Testis (tissue), 3 donors: Measurements from ENCODE around the gene ADAMTS15. TPM values are rescaled to one million over a fixed set of nuclear protein-coding genes. Genes with fewer than 3 reads are reported as not detected.

ENCODE experiments used
- DNase-seq: peaks from one replicate; pipeline ENCODE4 v3.0.0-alpha.2; 2019
- H3K27ac ChIP-seq, 2 donors: fragments of 200-600 bp; sonication (generic); one replicate each; pipeline ENCODE4 v1.5.1; 2019
- H3K27me3 ChIP-seq: fragments of 200-600 bp; sonication (generic); one replicate; pipeline ENCODE4 v1.5.1; 2019
- H3K36me3 ChIP-seq: fragments of 200-600 bp; sonication (generic); one replicate; pipeline ENCODE4 v1.5.1; 2017; ENCODE audit warnings: low read depth; ENCODE audit errors: missing control alignments
- H3K4me1 ChIP-seq: fragments of 200-600 bp; sonication (generic); one replicate; pipeline ENCODE4 v1.5.1; 2019
- H3K4me3 ChIP-seq, 2 donors: fragments of 200-600 bp; sonication (generic); one replicate each; pipeline ENCODE4 v1.5.1; 2017 to 2019
- H3K9me3 ChIP-seq: fragments of 200-600 bp; sonication (generic); one replicate; pipeline ENCODE4 v1.5.1; 2017
- POLR2A ChIP-seq: fragments of 450-650 bp; IDR thresholded peaks from one replicate; pipeline ENCODE4 v1.6.1; 2017; ENCODE audit warnings: antibody characterized with exemption, mild to moderate bottlenecking, moderate library complexity
- WGBS, 2 donors: methylation state at CpG; one replicate each; pipeline ENCODE4 v1.1.5; 2018; 5-methylcytosine and 5-hydroxymethylcytosine counted together
- intact Hi-C: fragments of 100-400 bp; cut with DNase I; formaldehyde crosslinking; loops from one replicate; pipeline ENCODE4 v1.15.1; 2023; ENCODE audit warnings: low total_unique reads
- polyA plus RNA-seq: library from polyadenylated mRNA; stranded (reverse); fragments of 350-450 nt; fragmentation: Illumina TruSeq; extraction: RNeasy Lipid Tissue Mini Kit (QIAGEN cat#74804); gene quantifications from one replicate; pipeline ENCODE4 v1.2.3, GENCODE V29; 2014; ENCODE audit warnings: low read depth, low replicate concordance; ENCODE audit not compliant: insufficient read depth
- total RNA-seq, 2 donors: library from RNA; depleted of rRNA; stranded (reverse); fragments of >200 nt; gene quantifications; one replicate each; pipeline ENCODE4 v1.2.3, GENCODE V29; 2016
- TF ChIP-seq, protein P1 (sequence below), 3 experiments: fragments of 450-650 bp in 2 of 3; fragments of 200-600 bp in 1 of 3; sonication (generic) in 1 of 3; IDR thresholded peaks; one replicate each; pipeline ENCODE4 v1.5.1; 2016 to 2019; ENCODE audit warnings: antibody characterized with exemption in 3 of 3, mild to moderate bottlenecking in 2 of 3, moderate library complexity in 1 of 3

Gene ADAMTS15
- total and polyA plus RNA-seq, 3 donors from 2014 or later = 2.7 to 5.7 (median 2.8) TPM

DNA sequence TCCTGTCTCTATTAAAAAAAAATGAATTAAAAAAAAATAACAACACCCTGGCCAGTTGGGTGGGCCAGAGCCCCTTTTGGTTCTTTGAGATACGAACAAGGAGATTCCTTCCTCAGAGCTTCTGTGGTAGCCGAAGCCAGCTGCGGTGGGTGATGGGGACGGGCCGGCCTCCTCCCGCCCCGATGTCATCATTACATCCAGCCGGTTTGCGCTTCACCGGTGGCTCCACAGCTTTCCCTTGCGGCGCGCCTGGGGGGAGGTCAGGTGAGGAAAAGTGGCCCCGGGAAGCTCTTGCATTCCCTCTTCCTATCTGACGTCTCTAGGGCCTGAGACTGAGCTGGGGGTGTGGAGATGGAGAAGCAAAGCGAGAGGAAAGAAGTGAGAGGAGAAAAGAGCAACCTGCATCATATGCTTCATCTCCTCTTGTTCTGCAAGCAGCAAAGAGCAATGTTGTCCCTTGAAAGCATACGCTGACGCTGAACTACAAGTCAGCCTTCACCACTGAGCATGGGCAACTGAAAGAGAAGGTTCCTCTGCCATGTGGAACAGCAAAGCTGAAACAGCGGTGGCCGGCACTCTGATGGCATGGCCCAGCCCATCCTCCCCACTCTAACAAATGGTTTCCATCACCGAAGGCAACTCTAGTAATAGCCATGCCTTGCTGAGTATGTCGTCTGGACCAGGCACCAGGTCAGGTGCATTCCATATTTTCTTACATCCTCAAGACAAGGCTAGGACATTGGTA, 26.0 kb upstream of the ADAMTS15 start:
- 94 to 96% methylated on average over 18 to 22 of the region's 22 CpGs for WGBS, 2 donors

GRCh38 chr11:130423541-130424142, 24.8 kb upstream of the ADAMTS15 start:
- peaks cover 5% of the 10 kb centered on the region for H3K4me1 ChIP-seq
- TF ChIP-seq, protein P1, sequence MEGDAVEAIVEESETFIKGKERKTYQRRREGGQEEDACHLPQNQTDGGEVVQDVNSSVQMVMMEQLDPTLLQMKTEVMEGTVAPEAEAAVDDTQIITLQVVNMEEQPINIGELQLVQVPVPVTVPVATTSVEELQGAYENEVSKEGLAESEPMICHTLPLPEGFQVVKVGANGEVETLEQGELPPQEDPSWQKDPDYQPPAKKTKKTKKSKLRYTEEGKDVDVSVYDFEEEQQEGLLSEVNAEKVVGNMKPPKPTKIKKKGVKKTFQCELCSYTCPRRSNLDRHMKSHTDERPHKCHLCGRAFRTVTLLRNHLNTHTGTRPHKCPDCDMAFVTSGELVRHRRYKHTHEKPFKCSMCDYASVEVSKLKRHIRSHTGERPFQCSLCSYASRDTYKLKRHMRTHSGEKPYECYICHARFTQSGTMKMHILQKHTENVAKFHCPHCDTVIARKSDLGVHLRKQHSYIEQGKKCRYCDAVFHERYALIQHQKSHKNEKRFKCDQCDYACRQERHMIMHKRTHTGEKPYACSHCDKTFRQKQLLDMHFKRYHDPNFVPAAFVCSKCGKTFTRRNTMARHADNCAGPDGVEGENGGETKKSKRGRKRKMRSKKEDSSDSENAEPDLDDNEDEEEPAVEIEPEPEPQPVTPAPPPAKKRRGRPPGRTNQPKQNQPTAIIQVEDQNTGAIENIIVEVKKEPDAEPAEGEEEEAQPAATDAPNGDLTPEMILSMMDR (IDR thresholded peaks at IDR 0.05) = no peak
- no peak for TF ChIP-seq POLR2A
- intact Hi-C loops = loop anchor here (10.0 kb wide), 1 partner anchor 209 kb away; no protein-coding TSS in a partner anchor
- H3K4me3 ChIP-seq = no peak overlapping the region
- no peaks in the 10 kb centered on the region for H3K27me3 ChIP-seq
- no peak overlapping the region for H3K27ac ChIP-seq
- H3K36me3 ChIP-seq = no peaks in the 10 kb centered on the region
- WGBS, 2 donors = 83 to 87% methylated on average over 12 to 16 of the region's 16 CpGs
- H3K9me3 ChIP-seq = no peaks in the 10 kb centered on the region
- no peak for DNase-seq

More for the DNA sequence above, 26.0 kb upstream of the ADAMTS15 start:
- TF ChIP-seq, protein P1 (IDR thresholded peaks at IDR 0.05) = no peak
- no peak for TF ChIP-seq POLR2A
- DNase-seq = no peak
- H3K27ac ChIP-seq = no peak overlapping the region
- no peaks in the 10 kb centered on the region for H3K36me3 ChIP-seq
- no peaks in the 10 kb centered on the region for H3K9me3 ChIP-seq
- no peaks in the 10 kb centered on the region for H3K27me3 ChIP-seq
- peaks cover under 1% of the 10 kb centered on the region for H3K4me1 ChIP-seq
- H3K4me3 ChIP-seq = no peak overlapping the region
- intact Hi-C loops = loop anchor here (10.0 kb wide), 1 partner anchor 208 kb away; no protein-coding TSS in a partner anchor

- H3K36me3 ChIP-seq = no peaks in the 10 kb centered on the region
- H3K4me3 ChIP-seq = no peak overlapping the region
- H3K27ac ChIP-seq = no peak overlapping the region
- 92 to 93% methylated on average over 13 to 14 of the region's 14 CpGs for WGBS, 2 donors
- H3K4me1 ChIP-seq = peaks cover 9% of the 10 kb centered on the region
- no peak for TF ChIP-seq POLR2A
- TF ChIP-seq, protein P1 (IDR thresholded peaks at IDR 0.05) = no peak
- DNase-seq = no peak
- no peaks in the 10 kb centered on the region for H3K27me3 ChIP-seq
- H3K9me3 ChIP-seq = no peaks in the 10 kb centered on the region
- intact Hi-C loops = loop anchor here (10.0 kb wide), 1 partner anchor 210 kb away; no protein-coding TSS in a partner anchor
Measured at GRCh38 chr11:130424613-130425140, 23.8 kb upstream of the ADAMTS15 start.

DNA sequence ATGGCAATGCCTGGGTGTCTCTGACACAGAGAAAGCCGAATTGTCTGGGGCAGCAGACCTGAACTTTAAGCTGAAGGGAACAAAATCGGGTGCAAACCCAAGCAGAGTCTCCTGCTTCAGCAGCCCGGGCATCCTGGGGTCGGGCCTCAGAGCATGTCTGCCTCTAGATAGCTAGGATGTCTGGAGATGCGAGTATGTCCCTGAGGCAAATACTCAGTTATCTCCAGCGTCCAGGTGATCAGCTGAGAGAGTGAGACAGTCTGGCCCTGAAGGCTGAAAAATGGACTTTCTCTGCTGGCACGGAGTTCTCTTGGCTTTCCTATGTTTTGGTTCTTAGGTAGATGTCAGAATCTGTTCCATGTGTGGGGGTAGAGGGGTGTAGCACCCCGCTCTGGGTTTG, 23.3 kb upstream of the ADAMTS15 start:
- Histone ChIP-seq H3K27me3 (no peaks in the 10 kb centered on the region), H3K27ac (no peak overlapping the region), H3K9me3 (no peaks in the 10 kb centered on the region), H3K4me1 (peaks cover 9% of the 10 kb centered on the region), H3K4me3 (no peak overlapping the region), H3K36me3 (no peaks in the 10 kb centered on the region)
- TF ChIP-seq POLR2A = no peak
- TF ChIP-seq, protein P1 (IDR thresholded peaks at IDR 0.05) = no peak
- DNase-seq = no peak
- 90 to 94% methylated on average over 8 of the region's 8 CpGs for WGBS, 2 donors
- intact Hi-C loops = loop anchor here (10.0 kb wide), 1 partner anchor 210 kb away; no protein-coding TSS in a partner anchor
